Osteoblast (primary cell): ENCODE measurements around the gene SEMG1. TPM values are rescaled to one million over a fixed set of nuclear protein-coding genes. Genes with fewer than 3 reads are reported as not detected.
A peak's percentile ranks its signal among the peaks of the same experiment; 100 is the strongest.

ENCODE experiments used
- DNase-seq: peaks from one replicate; pipeline ENCODE4 v3.0.0; 2011; ENCODE audit warnings: low spot score, mixed read lengths; ENCODE audit not compliant: insufficient read length; ENCODE audit errors: missing footprints
- H2AFZ ChIP-seq: 2 replicates; pipeline ENCODE4 v1.6.0; 2011; ENCODE audit warnings: mild to moderate bottlenecking, low read length
- H3K27ac ChIP-seq: 2 replicates; pipeline ENCODE4 v1.5.1; 2011; ENCODE audit warnings: mild to moderate bottlenecking, low read depth, low read length, moderate library complexity
- H3K27me3 ChIP-seq: 2 replicates; pipeline ENCODE4 v1.6.0; 2012; ENCODE audit warnings: mild to moderate bottlenecking, control low read depth, inconsistent platforms, low read length, moderate library complexity; ENCODE audit not compliant: insufficient read depth
- H3K36me3 ChIP-seq: 2 replicates; pipeline ENCODE4 v1.5.1; 2011; ENCODE audit warnings: mild to moderate bottlenecking, low read length, control low read depth, moderate library complexity; ENCODE audit not compliant: insufficient read depth
- H3K4me1 ChIP-seq: 2 replicates; pipeline ENCODE4 v1.5.1; 2011; ENCODE audit warnings: mild to moderate bottlenecking, low read length, control low read depth, moderate library complexity; ENCODE audit not compliant: insufficient read depth
- H3K4me2 ChIP-seq: 2 replicates; pipeline ENCODE4 v1.6.0; 2011; ENCODE audit warnings: mild to moderate bottlenecking, low read length; ENCODE audit not compliant: insufficient read depth
- H3K4me3 ChIP-seq: fragments of 200-600 bp; sonication (generic); 3 replicates; pipeline ENCODE4 v1.5.1; 2012; ENCODE audit warnings: mild to moderate bottlenecking, low read length, inconsistent platforms; ENCODE audit not compliant: insufficient read depth
- H3K79me2 ChIP-seq: 2 replicates; pipeline ENCODE4 v1.6.0; 2012; ENCODE audit warnings: mild to moderate bottlenecking, low read length, control low read depth, inconsistent platforms; ENCODE audit not compliant: insufficient read depth
- H3K9me3 ChIP-seq: 2 replicates; pipeline ENCODE4 v1.5.1; 2011; ENCODE audit warnings: low read depth, low read length, control low read depth
- H4K20me1 ChIP-seq: 2 replicates; pipeline ENCODE4 v1.6.0; 2012; ENCODE audit warnings: mild to moderate bottlenecking, low read length, control low read depth; ENCODE audit not compliant: insufficient read depth
- CTCF ChIP-seq: IDR thresholded peaks from 2 replicates; pipeline ENCODE4 v1.5.1; 2011; ENCODE audit warnings: mild to moderate bottlenecking, low read depth, low read length, moderate library complexity; ENCODE audit errors: extremely low read depth
- total RNA-seq: library from RNA; depleted of rRNA; stranded (reverse); fragments of >200 nt; gene quantifications from 2 replicates; pipeline ENCODE4 v1.2.3, GENCODE V29; 2012

Gene SEMG1
- total RNA-seq, 1 donor, result not detected

GRCh38 chr20:45173522-45173921, 33.3 kb upstream of the SEMG1 start:
- no peak for TF ChIP-seq CTCF
- Histone ChIP-seq H3K27me3 (peaks cover 25% of the 10 kb centered on the region), H3K4me1 (no peaks in the 10 kb centered on the region), H3K4me2 (no peak overlapping the region), H3K9me3 (no peaks in the 10 kb centered on the region), H2AFZ (no peak overlapping the region), H3K79me2 (no peaks in the 10 kb centered on the region), H3K36me3 (no peaks in the 10 kb centered on the region), H4K20me1 (no peaks in the 10 kb centered on the region), H3K27ac (no peak overlapping the region), H3K4me3 (no peak overlapping the region)
- DNase-seq, result no peak

- Histone ChIP-seq H4K20me1 (no peaks in the 10 kb centered on the region), H3K27ac (no peak within 1 kb of the TSS), H3K4me2 (no peak within 1 kb of the TSS), H3K27me3 (peaks cover 25% of the 10 kb centered on the region), H3K4me1 (no peaks in the 10 kb centered on the region), H3K79me2 (no peaks in the 10 kb centered on the region), H2AFZ (no peak within 1 kb of the TSS), H3K4me3 (no peak within 1 kb of the TSS), H3K36me3 (no peaks in the 10 kb centered on the region), H3K9me3 (no peaks in the 10 kb centered on the region)
- no peak for DNase-seq
- no peak for TF ChIP-seq CTCF
Measured at GRCh38 chr20:45174434-45175364, 32.1 kb upstream of the SEMG1 start, which contains the start of gene PI3. Gene PI3, plus strand, starts transcription at chr20:45174902. Its CDS starts 21 bp downstream, at chr20:45174923.

DNA sequence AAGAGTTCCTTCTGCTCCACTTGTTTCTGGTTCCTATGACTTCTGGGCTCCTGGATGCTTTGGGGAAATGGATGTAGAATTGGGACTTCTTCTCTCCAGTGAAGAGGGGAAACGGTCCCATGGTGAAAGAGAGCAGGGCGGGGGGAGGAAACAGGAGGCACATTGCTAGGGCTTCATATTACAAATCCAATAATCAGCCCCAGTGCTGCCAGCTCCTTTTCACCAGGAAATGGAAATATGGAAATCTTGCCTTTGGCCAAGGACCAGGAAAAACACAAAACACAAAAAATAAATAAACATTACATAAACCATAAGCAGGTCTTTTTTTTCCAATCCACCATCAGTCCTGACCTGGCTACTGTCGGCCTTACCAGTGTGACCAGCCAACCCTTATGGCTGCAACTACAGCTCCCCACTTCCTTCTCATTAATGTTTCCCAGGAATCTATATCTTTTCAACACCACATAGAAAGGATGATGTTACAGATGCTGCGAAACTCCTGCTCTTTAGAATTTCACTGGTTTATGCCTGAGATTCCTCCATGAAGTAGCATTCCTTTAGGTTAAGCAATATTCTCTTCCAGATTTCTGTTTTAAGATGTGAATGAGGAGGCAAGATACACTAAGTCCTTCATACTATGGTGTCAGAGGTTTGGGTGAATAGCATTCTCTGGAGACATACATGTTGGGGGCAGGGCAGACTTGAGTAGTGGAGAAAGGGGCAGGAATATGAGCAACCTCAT, 30.1 kb upstream of the SEMG1 start:
- no peak overlapping the region for H3K4me3 ChIP-seq
- H3K79me2 ChIP-seq, result no peaks in the 10 kb centered on the region
- peaks cover 25% of the 10 kb centered on the region for H3K27me3 ChIP-seq
- no peak for DNase-seq
- no peaks in the 10 kb centered on the region for H4K20me1 ChIP-seq
- H3K4me1 ChIP-seq, result no peaks in the 10 kb centered on the region
- H3K36me3 ChIP-seq, result no peaks in the 10 kb centered on the region
- H3K9me3 ChIP-seq, result no peaks in the 10 kb centered on the region
- H2AFZ ChIP-seq, result no peak overlapping the region
- TF ChIP-seq CTCF, result no peak
- no peak overlapping the region for H3K4me2 ChIP-seq
- H3K27ac ChIP-seq, result no peak overlapping the region

DNA sequence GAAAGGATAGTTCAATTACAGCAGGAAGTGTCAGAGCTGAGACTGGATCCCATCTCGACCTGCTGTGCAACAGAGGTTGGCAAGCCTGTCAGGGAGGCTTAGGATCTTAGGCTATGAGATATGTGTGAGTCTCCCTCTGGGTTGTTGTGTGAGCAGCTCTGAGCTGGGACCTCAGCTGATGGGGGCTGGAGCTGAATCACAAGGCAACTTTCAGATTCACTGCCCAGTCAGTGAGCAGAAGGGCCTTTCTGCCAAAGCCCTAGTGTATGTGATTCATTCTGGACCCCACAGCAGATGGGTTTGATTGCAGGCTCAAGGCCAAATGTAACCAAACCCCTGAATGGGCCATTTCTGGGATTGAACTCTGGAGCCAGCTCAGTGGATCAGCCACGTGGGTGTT, 27.7 kb upstream of the SEMG1 start:
- Histone ChIP-seq H3K27me3 (peaks cover 21% of the 10 kb centered on the region), H3K4me2 (no peak overlapping the region), H3K27ac (no peak overlapping the region), H2AFZ (no peak overlapping the region), H4K20me1 (no peaks in the 10 kb centered on the region), H3K36me3 (no peaks in the 10 kb centered on the region), H3K9me3 (no peaks in the 10 kb centered on the region), H3K4me1 (no peaks in the 10 kb centered on the region), H3K79me2 (no peaks in the 10 kb centered on the region), H3K4me3 (no peak overlapping the region)
- TF ChIP-seq CTCF, result no peak
- peak; percentile 60 for DNase-seq
